Hypothalamus (tissue), 51 donors: Measurements from ENCODE around the gene GNB1.
"Not testable (repeated sequence)": the region's sequence is repeated elsewhere in the genome, so short reads cannot be mapped to it uniquely, and the experiment has no call there.

Experiments
- DNase-seq, 51 donors: peaks; one replicate each; lab custom pipeline; 2025; lab: John Stamatoyannopoulos, UW

Gene GNB1

DNA sequence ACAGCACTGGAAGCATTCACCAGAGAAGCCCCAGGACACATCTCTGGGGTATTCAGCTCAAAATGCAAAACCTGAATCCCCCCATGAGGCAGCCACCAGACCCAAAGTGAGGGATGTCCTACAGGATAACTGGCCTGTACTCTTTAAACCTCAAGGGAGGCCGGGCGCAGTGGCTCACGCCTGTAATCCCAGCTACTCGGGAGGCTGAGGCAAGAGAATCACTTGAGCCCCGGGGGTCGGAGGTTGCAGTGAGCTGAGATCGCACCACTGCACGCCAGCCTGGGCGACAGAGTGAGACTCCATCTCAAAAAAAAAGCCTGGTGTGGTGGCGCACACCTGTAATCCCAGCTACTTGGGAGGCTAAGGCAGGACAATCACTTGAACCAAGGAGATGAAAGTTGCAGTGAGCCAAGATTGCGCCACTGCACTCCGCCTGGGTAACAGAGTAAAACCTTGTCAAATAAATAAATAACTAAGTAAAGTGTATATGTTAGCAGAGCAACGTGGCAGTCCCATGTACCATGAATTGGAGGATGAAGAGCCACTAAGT lies 29.1 kb downstream of the GNB1 start:
- DNase-seq = not testable (repeated sequence)

DNA sequence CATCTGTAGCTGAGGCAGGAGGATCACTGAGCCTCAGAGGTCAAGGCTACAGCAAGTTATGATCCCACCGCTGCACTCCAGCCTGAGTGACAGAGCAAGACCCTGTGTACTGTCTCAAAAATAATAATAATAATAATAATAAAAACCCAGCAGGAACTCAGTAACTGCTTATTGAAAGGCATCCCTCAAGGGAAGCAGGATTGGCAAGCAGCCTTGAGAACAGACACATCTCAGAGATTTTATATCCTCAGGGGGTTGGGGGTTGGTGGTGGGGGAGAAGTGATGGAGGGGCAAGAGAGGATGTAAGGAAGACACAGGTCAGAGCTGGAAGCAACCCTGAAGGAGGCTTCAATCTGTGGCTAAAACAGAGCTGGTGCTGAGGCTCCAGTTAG lies 29.6 kb downstream of the GNB1 start:
- DNase-seq = no peak

DNA sequence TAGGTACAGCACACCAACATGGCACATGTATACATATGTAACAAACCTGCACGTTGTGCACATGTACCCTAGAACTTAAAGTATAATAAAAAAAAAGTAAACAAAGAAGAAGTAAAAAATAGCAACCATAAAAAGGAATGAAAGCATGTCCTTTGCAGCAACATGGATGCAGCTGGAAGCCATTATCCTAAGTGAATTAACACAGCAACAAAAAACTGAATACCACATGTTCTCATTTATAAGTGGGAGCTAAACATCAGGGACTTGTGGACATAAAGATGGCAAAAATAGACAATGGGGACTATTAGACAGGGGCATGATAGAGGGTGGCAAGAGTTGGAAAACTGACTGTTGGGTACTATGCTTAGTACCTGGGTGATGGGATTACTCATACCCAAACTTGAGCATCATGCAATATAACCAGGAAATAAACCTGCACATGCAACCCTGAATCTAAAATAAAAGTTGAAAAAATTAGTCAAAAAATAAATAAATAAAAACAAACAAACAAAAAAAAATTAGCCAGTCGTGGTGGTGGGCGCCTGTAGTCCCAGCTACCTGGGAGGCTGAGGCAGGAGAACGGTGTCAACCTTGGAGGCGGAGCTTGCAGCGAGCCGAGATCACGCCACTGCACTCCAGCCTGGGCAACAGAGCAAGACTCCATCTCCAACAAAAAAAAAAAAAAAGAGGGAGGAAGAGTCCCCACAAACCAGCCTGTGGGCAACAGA lies 30.8 kb downstream of the GNB1 start:
- not testable (repeated sequence) for DNase-seq

DNA sequence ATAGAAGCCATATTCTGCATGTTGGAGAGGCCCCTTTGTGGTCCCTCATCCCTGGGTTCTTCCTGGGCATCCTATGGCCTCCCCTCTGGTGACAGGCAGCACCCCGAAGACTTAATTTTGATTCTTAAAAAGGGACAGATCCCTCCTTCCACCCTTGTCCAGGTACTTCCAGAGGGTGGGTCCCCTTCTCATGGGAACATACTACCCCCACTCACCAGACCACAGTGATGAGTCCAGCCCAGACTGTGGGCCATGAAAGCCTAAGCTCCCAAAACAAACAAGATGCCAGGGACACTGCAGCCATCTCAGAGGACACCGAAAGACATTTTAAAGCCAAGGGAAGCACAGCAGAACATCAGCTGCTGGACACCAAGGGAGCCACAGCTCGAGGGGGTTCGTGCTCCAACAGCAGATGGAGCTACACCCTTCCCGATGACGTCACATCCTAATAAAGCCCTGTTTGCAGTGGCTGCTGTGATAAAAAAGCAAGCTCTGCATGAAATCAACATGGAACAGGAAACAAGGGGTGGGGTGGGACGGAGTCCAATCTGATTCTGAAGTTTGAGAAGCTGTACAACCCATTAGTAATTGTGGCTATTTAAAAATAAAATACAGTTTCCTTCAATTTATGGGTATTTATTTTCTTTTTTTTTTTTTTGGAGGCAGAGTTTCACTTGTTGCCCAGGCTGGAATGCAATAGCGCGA lies 32.4 kb downstream of the GNB1 start:
- DNase-seq = peak in 20 of 51 donors; percentile 8 to 56 (median 24)

DNA sequence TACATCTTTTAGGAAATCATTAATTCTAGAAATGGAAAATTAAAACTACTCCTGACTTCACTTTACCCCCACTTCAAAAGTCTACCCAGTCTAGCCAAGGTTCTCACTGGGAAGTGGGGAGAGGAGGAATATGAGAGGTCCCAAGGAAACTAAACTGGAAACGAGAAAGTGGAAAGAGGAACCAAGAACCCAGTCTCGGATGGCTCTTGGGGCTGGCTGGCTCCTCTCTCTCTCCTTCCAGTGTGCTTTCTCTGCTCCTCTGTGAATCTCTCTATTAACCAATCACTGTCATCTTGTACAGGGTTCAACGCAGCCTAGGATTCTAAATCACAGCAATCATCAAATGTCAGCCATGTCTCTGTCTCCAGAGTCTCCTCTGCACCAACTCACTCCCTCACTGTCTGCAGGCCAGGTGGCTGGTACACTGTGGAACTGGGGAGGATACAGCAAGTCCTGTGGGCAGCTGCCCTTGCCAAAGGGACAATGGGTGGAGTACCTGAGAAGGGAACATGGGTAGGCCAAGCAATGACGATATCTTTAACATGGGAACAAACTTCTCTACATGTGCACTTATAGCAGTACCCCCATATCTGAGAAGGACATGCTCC lies 33.7 kb downstream of the GNB1 start:
- no peak for DNase-seq

DNA sequence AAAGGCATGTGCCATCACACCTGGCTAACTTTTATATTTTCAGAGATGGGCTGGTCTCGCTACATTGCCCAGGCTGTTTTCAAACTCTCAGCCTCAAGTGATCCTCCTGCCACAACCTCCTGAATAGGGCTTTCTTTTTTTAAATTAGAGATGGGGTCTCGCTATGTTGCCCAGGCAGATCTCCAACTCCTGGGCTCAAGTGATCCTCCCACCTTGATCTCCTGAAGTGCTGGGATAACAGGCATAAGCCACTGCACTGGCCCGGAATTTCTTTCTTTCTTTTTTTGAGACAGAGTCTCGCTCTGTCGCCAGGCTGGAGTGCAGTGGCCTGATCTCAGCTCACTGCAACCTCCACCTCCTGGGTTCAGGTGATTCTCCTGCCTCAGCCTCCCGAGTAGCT lies 34.7 kb downstream of the GNB1 start:
- not testable (repeated sequence) for DNase-seq

DNA sequence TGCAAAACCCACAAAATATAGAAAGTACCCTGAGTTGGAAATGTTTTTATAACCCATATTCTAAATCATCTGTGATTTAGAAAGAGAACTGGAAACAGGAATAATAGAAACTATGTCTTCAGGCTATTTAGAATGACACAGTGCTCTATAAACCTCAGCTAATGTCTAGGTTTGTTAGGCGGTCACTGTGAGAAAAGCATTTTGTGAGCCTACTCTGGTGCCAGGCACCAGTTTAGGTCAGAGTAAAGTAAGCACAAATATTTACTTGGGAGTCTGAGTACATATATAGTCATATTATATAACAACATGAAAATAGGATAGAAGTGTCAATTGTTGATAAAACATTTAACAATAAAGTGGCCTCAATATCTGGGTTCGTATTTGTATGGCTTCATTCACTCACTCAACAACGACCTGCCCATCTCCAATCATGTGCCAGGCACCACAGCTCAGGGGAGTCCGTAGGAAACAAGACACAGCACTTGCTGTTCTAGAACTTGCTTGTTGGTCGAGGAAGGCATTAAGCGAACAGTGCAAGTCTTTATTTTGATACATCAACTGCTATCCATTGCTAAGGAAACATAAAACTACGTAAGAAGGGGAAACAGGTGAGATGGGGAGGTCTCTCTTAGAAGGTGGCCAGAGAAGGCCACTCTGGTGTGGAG lies 37.2 kb downstream of the GNB1 start:
- no peak for DNase-seq

DNA sequence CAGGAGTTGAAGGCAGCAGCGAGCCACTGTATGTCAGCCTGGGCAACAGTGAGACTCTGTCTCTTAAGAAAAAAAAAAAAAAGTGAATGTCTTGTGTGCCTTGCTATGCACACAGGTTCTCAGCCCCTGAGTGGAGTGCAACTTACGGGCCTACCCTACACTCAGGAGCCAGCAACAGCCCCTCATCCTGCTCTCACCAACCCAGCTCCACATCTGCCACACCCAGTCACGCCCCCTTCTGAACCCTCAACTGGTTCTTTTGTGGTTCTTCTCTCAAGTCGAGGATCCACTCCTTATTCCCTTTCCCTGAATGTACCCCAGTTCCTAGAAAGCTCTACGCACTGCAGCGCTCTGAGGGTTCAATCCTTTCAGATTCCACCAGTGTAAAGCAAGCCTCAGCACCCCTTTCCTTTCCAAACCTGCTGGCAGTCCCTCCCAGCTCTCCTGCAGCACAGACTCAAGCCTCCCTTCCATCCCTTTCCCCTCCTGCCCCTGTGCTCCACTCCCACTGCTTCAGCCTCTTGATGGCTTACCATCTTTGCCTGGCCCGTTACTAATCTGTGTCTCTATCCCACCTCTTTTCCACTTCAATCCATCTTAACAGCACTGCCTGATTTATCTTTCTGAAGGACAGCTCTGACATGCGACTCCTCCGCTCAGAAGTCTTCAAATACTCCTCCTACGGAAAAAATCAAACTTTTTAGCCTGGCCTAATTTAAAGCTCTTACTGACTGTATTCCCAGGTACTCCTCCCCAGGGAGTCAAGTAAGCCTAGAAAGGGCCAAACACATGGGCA lies 38.1 kb downstream of the GNB1 start:
- DNase-seq = no peak

DNA sequence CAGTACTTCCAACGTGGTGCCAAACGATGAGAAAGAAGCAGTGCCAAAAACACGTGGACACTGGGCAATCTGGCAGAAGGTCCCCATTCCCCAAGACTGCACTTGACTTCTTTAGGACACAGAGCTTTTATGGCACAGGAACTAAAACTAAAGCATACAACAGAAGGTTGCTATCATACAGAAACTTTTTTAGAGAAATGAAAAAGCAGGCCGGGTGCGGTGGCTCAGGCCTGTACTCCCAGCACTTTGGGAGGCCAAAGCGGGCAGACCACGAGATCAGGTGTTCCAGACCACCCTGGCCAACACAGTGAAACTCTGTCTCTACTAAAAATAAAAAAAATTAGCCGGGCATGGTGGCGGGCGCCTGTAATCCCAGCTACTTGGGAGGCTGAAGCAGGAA lies 43.0 kb downstream of the GNB1 start:
- no peak for DNase-seq

DNA sequence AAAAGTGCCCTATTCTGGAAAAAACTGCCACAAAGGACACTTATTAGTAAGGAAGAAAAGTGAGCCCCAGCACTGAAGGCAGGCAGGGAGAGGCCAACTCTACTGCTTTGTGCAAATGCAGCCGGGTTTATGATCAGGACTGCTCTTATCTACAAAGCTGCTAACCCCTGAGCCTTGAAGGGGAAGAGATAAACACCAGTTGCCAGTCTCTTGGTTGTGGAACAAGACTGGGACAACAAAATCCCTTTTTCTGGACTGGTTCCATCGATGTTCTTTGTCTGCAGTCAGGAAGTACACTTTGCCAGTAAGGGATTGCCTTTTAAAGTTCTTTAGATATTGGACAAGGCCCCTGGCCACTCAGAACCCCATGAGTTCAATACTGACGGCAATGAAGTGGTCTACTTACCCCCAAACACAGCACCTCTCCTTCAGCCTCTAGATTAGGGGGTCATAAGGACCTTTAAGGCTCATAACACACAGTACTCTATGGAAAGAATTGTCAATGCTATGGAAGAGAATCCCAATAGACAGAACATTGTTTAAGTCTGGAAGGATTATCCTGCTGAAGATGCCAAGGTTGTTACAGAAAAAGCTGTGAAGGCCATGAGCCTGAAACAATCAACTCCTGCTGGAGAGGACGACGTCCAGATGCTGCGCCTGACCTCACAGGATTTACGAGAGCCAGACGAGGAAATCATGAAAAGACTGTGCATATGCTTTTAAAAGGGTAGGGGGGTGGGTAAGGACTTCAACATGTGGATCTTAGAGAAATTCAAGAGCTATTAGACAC lies 43.6 kb downstream of the GNB1 start:
- no peak for DNase-seq

DNA sequence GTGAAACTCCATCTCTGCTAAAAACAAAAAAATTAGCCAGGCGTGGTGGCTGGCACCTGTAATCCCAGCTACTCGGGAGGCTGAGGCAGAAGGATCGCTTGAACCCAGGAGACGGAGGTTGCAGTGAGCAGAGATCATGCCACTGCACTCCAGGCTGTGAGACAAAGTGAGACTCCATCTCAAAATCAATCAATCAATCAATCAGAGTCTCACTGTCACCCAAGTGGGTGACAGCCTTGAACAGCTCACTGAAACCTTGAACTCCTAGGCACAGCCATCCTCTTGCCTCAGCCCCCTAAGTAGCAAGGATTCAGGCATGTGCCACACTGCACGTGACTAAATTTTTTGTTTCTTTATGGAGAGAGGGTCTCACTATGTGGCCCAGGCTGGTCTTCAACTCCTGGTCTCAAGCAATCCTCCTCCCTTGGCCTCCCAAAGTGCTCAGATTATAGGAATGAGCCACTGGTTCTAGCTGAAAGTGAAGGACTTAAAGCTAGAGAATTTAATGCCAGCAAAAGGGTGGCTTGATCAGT lies 44.4 kb downstream of the GNB1 start:
- DNase-seq = no peak

DNA sequence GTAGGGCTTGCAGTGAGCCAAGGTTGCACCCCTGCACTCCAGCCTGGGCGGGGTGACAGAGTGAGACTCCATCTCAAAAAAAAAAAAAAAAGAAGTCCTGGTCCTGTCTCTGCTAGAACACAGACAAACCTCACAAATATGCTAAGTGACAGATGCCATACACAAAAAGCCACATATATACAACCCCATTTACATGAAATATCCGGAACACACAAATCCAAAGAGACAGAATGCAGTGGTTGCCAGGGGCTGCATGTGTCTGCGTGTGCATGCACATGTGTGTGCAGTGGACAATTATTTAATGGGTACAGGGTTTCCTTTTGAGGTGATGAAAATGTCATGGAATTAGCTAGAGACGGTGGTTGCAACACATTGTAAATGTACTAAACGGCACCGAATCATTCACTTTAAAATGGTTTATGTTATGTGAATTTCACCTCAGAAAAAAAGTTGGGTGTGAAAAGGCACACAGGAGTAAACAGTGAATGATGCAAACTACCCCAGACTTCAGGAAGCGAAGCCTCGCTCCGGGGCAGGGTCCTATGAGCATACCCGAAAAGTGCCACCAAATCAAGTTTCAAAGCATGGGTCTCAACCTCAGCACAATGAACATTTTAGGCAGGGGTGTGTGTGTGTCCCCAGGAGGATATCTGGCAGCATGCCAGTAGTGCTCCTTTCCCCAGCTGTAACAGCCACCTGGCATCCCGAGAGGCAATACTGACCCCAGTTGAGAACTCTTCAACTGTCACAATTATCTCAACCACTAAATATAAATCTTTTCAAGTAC lies 48.3 kb downstream of the GNB1 start:
- no peak for DNase-seq

DNA sequence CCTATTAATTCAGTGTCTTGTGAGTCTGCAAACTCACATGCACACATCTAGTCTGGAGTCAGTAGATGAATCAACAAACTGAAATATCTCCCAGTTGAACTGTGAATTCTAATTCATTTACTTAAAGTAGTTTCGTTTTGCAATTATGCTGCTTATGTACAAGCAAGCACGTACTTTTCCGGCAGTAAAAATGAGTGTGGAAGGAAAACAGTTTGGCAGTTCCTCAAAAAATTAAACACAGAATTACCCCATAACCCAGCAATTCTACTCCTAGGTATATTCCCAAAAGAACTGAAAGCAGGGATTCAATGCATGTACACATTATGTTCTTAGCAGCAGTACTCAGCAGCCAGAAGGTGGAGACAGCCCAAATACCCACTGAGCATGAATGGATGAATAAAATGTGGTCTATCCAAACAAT lies 49.3 kb downstream of the GNB1 start:
- no peak for DNase-seq

DNA sequence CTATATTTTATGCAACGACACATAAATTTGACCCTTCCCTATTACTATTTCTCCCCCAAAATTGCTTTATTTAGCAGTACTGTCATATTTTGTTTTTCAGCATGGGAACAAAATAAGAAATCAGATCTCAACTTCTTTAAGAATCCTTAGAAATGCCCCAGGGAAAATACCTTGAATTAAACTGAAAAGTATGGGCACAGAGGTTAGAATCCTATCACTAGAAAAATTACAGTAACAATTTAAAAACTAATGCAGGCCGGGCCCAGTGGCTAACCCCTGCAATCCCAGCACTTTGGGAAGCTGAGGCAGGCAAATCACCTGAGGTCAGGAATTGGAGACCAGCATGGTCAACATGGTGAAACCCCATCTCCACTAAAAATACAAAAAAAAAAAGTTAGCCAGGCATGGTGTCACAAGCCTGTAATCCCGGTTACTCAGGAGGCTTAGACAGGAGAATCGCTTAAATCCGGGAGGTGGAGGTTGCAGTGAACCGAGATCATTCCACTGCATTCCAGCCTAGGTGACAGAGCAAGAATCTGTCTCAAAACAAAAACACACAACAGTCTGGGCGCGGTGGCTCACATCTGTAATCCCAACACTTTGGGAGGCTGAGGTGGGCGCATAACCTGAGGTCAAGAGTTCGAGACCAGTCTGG lies 51.4 kb downstream of the GNB1 start:
- no peak for DNase-seq

DNA sequence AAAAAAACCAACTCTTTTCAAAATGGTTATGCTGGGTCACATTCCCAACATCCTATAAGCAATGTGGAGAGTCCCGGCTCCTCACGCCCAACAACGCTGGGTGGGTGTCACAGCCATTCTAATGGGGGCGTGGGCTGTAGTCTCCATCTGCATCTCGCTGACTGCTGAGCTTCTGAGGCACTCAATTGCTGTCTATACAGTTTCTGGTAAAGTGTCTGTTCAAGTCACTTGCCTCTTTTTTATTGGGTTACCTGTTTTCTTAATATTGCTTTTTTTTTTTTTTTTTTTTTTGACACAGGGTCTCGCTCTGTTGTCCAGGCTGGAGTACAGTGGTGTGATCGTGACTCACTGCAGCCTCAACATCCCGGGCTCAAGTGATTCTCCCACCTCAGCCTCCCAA lies 54.8 kb downstream of the GNB1 start:
- no peak for DNase-seq

DNA sequence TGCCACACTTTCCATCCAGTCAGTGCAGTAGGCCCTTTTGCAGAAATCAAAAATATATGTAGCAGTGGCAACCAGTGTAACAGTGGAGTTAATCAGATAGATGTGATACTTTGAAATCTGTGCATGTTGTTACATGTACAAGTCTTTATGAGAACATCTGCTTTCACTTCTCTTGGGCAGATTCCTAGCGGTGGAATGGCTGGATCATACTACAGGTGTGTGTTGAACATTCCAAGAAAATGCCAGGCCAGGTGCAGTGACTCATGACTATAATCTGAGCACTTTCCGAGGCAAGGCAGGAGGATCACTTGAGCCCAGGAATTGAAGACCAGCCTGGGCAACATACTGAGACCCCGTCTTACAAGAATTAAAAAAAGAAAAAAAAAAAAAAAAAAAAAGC lies 55.3 kb downstream of the GNB1 start:
- DNase-seq = no peak

DNA sequence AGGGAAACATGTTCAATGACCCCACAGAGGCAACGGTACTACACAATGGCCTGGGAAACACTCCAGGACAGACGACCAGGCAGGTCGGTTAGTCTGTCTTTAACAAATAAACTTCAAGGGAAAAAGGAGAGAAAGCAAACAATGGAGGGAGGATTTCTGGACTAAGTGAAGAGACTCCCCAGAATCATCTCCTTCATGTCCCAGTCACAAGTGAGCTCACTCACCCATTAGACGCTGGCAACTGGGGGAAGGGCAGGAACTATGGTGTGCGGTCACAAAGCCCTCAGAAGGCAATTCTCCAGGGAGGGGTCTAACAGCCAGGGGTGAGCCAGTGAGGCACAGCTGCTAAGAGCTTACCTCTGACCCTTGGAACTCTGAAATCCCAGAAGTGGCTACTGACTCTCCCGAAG lies 57.0 kb downstream of the GNB1 start:
- DNase-seq = peak in 7 of 51 donors; percentile 8 to 48 (median 32)

DNA sequence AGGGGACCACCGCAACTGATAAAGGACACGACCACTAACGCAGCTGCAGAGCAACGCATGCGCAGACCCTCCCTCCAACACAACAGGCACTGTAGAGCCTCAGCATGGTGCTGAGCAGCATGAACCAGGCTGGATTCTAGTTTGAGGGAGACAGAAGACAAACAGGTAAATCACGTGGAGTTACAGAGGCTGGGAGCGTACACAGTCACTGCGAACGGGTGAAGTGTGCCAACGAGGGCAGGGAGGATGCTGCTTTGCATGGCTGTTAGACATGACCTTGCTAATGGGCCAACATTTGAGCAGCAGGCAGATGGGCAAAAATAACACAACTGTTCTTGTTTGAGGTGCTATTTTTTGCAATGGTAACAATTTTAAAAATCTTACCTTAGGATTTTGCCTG lies 57.4 kb downstream of the GNB1 start:
- no peak for DNase-seq
